Mammary epithelial cell (primary cell): ENCODE results near the gene PPP1R7.

Source experiments
- CTCF ChIP-seq, 2 donors: IDR thresholded peaks in 1 of 2; conservative IDR thresholded peaks in 1 of 2; 2 replicates each; pipeline ENCODE4 v1.5.1; 2011 to 2012; ENCODE audit warnings: inconsistent platforms in 2 of 2, low read length in 2 of 2, mild to moderate bottlenecking in 2 of 2, control low read depth in 1 of 2, low read depth in 1 of 2; ENCODE audit not compliant: insufficient read depth in 1 of 2; ENCODE audit errors: extremely low read depth in 1 of 2
- EZH2 ChIP-seq: IDR thresholded peaks from 2 replicates; pipeline ENCODE4 v1.6.1; 2012; ENCODE audit warnings: low read length, inconsistent platforms, borderline replicate concordance

DNA sequence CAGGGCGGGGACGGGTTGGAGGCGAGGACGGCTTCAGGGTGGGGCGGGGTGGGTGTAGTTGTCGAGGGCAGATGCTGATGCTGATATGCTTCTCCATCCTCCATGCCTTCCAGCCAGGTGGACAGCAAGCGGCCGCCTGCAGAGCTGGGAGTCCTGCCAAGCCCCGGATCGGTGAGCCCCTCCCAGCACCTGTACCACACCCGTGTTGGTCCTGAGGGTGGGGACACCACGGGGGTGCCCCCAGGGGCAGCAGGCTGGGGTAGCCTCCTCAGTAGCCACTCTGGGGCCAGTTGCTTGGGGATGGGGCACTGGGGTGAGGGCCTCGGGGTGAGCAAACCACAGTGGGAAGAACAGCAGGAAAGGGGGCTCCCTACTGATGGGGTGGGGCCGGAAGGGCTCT lies 40.8 kb downstream of the PPP1R7 start:
- TF ChIP-seq CTCF (conservative IDR thresholded peaks at IDR 0.05 in 1 of 2, IDR thresholded peaks at IDR 0.05 in 1 of 2; ENCODE audit: extremely low read depth in 1 of 2, insufficient read depth in 1 of 2, low read depth in 1 of 2, low read length in 2 of 2) (no peak), EZH2 (no peak)
